ENCODE results near the gene LRFN2.

Gene LRFN2

GRCh38 chr6:40492187-40492586 lies 95.0 kb downstream of the LRFN2 start:
- Histone ChIP-seq H3K4me1 (ENCODE audit: insufficient read depth, low read length, poor library complexity, severe bottlenecking) (no peaks in the 10 kb centered on the region), H3F3A (ENCODE audit: low read depth) (no peaks in the 10 kb centered on the region), H3K27me3 (ENCODE audit: insufficient read depth, low read length, poor library complexity, severe bottlenecking) (no peaks in the 10 kb centered on the region), H3K9ac (ENCODE audit: low read depth, low read length, poor library complexity, severe bottlenecking) (no peak overlapping the region), H3K4me2 (ENCODE audit: low read depth, low read length, poor library complexity, severe bottlenecking) (no peak overlapping the region), H2AFZ (ENCODE audit: low read length) (no peak overlapping the region), H4K20me1 (ENCODE audit: insufficient read depth, low read length, poor library complexity, severe bottlenecking) (no peaks in the 10 kb centered on the region), H3K4me3 (ENCODE audit: low read length, poor library complexity, severe bottlenecking) (no peak overlapping the region), H3K36me3 (ENCODE audit: insufficient read depth, low read length) (no peaks in the 10 kb centered on the region), H3K9me3 (ENCODE audit: insufficient read depth, low read depth, low read length) (no peaks in the 10 kb centered on the region), H3K79me2 (ENCODE audit: insufficient read depth, low read length) (no peaks in the 10 kb centered on the region), H3K9me2 (replicated peaks; ENCODE audit: low read depth, low read length) (no peaks in the 10 kb centered on the region)
- no peak for TF ChIP-seq EZH2phosphoT487 (IDR thresholded peaks at IDR 0.05; ENCODE audit: borderline replicate concordance)
- TF ChIP-seq CTCF (conservative IDR thresholded peaks at IDR 0.05; ENCODE audit: low read length), result no peak

- no peak overlapping the region for H2AFZ ChIP-seq (ENCODE audit: low read length)
- H3K9me3 ChIP-seq (ENCODE audit: insufficient read depth, low read depth, low read length), result no peaks in the 10 kb centered on the region
- H4K20me1 ChIP-seq (ENCODE audit: insufficient read depth, low read length, poor library complexity, severe bottlenecking), result no peaks in the 10 kb centered on the region
- H3K27me3 ChIP-seq (ENCODE audit: insufficient read depth, low read length, poor library complexity, severe bottlenecking), result no peaks in the 10 kb centered on the region
- peaks cover 9% of the 10 kb centered on the region for H3K4me1 ChIP-seq (ENCODE audit: insufficient read depth, low read length, poor library complexity, severe bottlenecking)
- H3K9ac ChIP-seq (ENCODE audit: low read depth, low read length, poor library complexity, severe bottlenecking), result no peak overlapping the region
- H3K36me3 ChIP-seq (ENCODE audit: insufficient read depth, low read length), result no peaks in the 10 kb centered on the region
- no peaks in the 10 kb centered on the region for H3K9me2 ChIP-seq (replicated peaks; ENCODE audit: low read depth, low read length)
- H3F3A ChIP-seq (ENCODE audit: low read depth), result no peaks in the 10 kb centered on the region
- H3K4me2 ChIP-seq (ENCODE audit: low read depth, low read length, poor library complexity, severe bottlenecking), result no peak overlapping the region
- TF ChIP-seq EZH2phosphoT487 (IDR thresholded peaks at IDR 0.05; ENCODE audit: borderline replicate concordance) (no peak), CTCF (conservative IDR thresholded peaks at IDR 0.05; ENCODE audit: low read length) (no peak)
- no peaks in the 10 kb centered on the region for H3K79me2 ChIP-seq (ENCODE audit: insufficient read depth, low read length)
- no peak overlapping the region for H3K4me3 ChIP-seq (ENCODE audit: low read length, poor library complexity, severe bottlenecking)
These were observed 96.7 kb downstream of the LRFN2 start for GRCh38 chr6:40490508-40490907.

- Histone ChIP-seq H3K4me1 (ENCODE audit: insufficient read depth, low read length, poor library complexity, severe bottlenecking) (peaks cover 16% of the 10 kb centered on the region), H3K36me3 (ENCODE audit: insufficient read depth, low read length) (no peaks in the 10 kb centered on the region), H3K9me2 (replicated peaks; ENCODE audit: low read depth, low read length) (no peaks in the 10 kb centered on the region), H4K20me1 (ENCODE audit: insufficient read depth, low read length, poor library complexity, severe bottlenecking) (no peaks in the 10 kb centered on the region), H3K4me3 (ENCODE audit: low read length, poor library complexity, severe bottlenecking) (no peak overlapping the region), H3K79me2 (ENCODE audit: insufficient read depth, low read length) (no peaks in the 10 kb centered on the region), H3K4me2 (ENCODE audit: low read depth, low read length, poor library complexity, severe bottlenecking) (no peak overlapping the region), H2AFZ (ENCODE audit: low read length) (no peak overlapping the region), H3F3A (ENCODE audit: low read depth) (no peaks in the 10 kb centered on the region), H3K9ac (ENCODE audit: low read depth, low read length, poor library complexity, severe bottlenecking) (no peak overlapping the region), H3K9me3 (ENCODE audit: insufficient read depth, low read depth, low read length) (no peaks in the 10 kb centered on the region), H3K27me3 (ENCODE audit: insufficient read depth, low read length, poor library complexity, severe bottlenecking) (no peaks in the 10 kb centered on the region)
- TF ChIP-seq CTCF (conservative IDR thresholded peaks at IDR 0.05; ENCODE audit: low read length), result no peak
- no peak for TF ChIP-seq EZH2phosphoT487 (IDR thresholded peaks at IDR 0.05; ENCODE audit: borderline replicate concordance)
These were observed 97.4 kb downstream of the LRFN2 start for GRCh38 chr6:40489798-40490197.

Data from Loucy (cell line).